HCT116 (cell line): ENCODE data around the gene ZRANB1.

ENCODE experiments used
- CTCF ChIP-seq, 3 experiments: fragments of 200-600 bp in 1 of 3; sonication (generic) in 1 of 3; IDR thresholded peaks in 2 of 3; conservative IDR thresholded peaks in 1 of 3; 2 replicates each; pipeline ENCODE4 v1.5.1; 2012 to 2017; ENCODE audit warnings: low read depth in 2 of 3, low read length in 2 of 3, antibody characterized with exemption in 1 of 3, borderline replicate concordance in 1 of 3, control low read depth in 1 of 3, mild to moderate bottlenecking in 1 of 3, mixed read lengths in 1 of 3, mixed run types in 1 of 3, moderate library complexity in 1 of 3; ENCODE audit not compliant: insufficient read depth in 1 of 3
- POLR2A ChIP-seq: IDR thresholded peaks from 2 replicates; pipeline ENCODE4 v1.7.0; 2011; ENCODE audit warnings: borderline replicate concordance; ENCODE audit not compliant: insufficient read depth, insufficient read length; ENCODE audit errors: extremely low read depth
- ZFX ChIP-seq: fragments of 450-650 bp; IDR thresholded peaks from 2 replicates; pipeline ENCODE4 v1.6.1; 2017

- TF ChIP-seq POLR2A (no peak), ZFX (no peak), CTCF (IDR thresholded peaks at IDR 0.05 in 2 of 3, conservative IDR thresholded peaks at IDR 0.05 in 1 of 3; ENCODE audit: borderline replicate concordance in 1 of 3, insufficient read depth in 1 of 3, low read depth in 2 of 3, low read length in 2 of 3) (no peak)
Observed at GRCh38 chr10:125021686-125022344, 79.9 kb downstream of the ZRANB1 start.
